ENCODE measurements around the gene CTXND1. TPM values are rescaled to one million over a fixed set of nuclear protein-coding genes. Genes with fewer than 3 reads are reported as not detected.

CTXND1 gene
- total and polyA plus RNA-seq, 2 of the 8 experiments (the other 6 are each of a cell fraction or from before 2014, with no cell fraction given): 0.03 TPM; not detected in 1

DNA sequence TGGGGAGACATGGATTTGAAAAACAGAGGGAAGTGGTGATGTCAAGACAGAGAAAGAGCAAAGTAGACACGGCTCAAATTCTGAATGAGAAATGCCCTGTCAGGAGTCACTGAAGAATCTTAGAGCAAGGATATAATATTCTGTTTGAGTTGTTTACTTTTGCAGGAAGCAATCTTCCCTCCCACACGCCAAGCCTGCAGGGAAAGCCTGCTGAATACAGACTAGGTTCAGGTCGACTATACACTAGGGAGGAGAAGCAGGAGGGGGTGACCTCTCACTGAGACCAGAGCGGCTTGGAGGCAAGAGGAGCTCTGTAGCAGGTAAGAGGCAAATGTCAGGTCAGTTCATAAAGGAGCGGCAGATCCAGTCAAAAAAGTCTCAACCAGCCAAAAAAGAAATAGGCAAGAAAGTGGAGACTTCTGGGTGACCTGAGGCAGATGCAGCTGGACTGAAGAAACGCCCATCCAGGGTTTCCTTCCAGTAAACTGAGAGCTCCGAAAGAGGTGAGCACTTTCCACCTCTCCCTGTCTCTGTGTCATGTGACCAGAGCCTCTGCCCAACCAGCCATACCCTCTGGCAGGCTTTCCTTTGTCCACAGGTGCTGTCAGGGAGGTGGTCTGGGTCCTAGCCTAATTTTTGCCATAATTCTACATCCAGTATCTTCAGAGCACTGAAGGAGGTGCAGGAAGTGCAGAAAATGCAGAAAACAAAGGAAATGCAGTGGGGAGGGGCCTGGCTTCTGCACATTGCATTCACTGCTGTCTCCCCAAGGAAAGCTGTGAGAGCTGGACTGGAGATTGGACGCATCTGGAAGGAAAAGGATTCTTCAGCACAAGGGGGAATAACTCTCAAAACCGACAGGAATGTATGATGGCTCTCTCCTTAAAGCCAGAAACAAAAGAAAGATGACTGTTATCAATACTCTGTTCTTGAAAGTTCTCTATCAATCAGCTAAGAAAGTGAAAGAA, 37.8 kb upstream of the CTXND1 start:
- no peak overlapping the region for H3K14ac ChIP-seq (ENCODE audit: insufficient read length)
- no peak overlapping the region for H2BK15ac ChIP-seq (ENCODE audit: low read length)
- H3K56ac ChIP-seq (replicated peaks; ENCODE audit: insufficient read length, low read depth, low read length): no peak overlapping the region
- H3K4me3 ChIP-seq (ENCODE audit: extremely low read depth in 1 of 4, insufficient read depth in 2 of 4, low read depth in 3 of 4, low read length in 4 of 4): no peak overlapping the region
- H3K9me3 ChIP-seq (ENCODE audit: insufficient read depth in 2 of 2, low read depth in 1 of 2, low read length in 1 of 2): no peaks in the 10 kb centered on the region
- no peaks in the 10 kb centered on the region for H4K20me1 ChIP-seq (replicated peaks in 1 of 2; ENCODE audit: control insufficient read depth in 1 of 2, insufficient read depth in 2 of 2, low read length in 2 of 2)
- no peak overlapping the region for H3K23ac ChIP-seq (ENCODE audit: insufficient read length)
- H3K79me1 ChIP-seq (ENCODE audit: low read depth, low read length): no peaks in the 10 kb centered on the region
- no peak for FAIRE-seq
- H4K91ac ChIP-seq (replicated peaks; ENCODE audit: insufficient read length, low read length): no peak overlapping the region
- H3K27ac ChIP-seq (ENCODE audit: low read depth, low read length): no peak overlapping the region
- no peak overlapping the region for H2BK120ac ChIP-seq (replicated peaks; ENCODE audit: low read depth, low read length)
- no peaks in the 10 kb centered on the region for H3K23me2 ChIP-seq (ENCODE audit: low read depth, low read length)
- no peak overlapping the region for H3K18ac ChIP-seq (ENCODE audit: extremely low read depth, low read length)
- H3K79me2 ChIP-seq (ENCODE audit: control insufficient read depth in 1 of 2, insufficient read depth in 2 of 2, low read length in 2 of 2): no peaks in the 10 kb centered on the region
- no peak overlapping the region for H3K9ac ChIP-seq (replicated peaks in 1 of 4; ENCODE audit: extremely low read depth in 1 of 4, low read depth in 3 of 4, low read length in 3 of 4)
- H2BK20ac ChIP-seq (ENCODE audit: low read length): no peak overlapping the region
- no peak overlapping the region for H4K5ac ChIP-seq (ENCODE audit: insufficient read length, low read depth, low read length)
- POLR2A ChIA-PET (ENCODE audit: partially characterized antibody): interaction anchor here (1.6 kb wide), 1 partner anchor 29 kb away, joined by 3 read pairs; no protein-coding TSS in a partner anchor
- no peak overlapping the region for H4K8ac ChIP-seq (ENCODE audit: extremely low read depth, insufficient read depth, low read length)
- 76% methylated on average over 9 of the region's 9 CpGs; no CpG with 5 or more reads in 1 of the 2 experiments for WGBS, 2 experiments (ENCODE audit: extremely low coverage in 1 of 2, insufficient coverage in 1 of 2, insufficient read length in 1 of 2, insufficient replicate concordance in 2 of 2, low coverage in 1 of 2, low lambda C conversion rate in 2 of 2, missing lambda C conversion rate in 1 of 2)
- H2AK5ac ChIP-seq (ENCODE audit: low read depth, low read length): no peak overlapping the region
- H2BK5ac ChIP-seq (ENCODE audit: low read depth, low read length): no peak overlapping the region
- no peak for DNase-seq (ENCODE audit: low read depth in 1 of 2, low spot score in 2 of 2)
- H3K4me1 ChIP-seq (replicated peaks in 1 of 4; ENCODE audit: control insufficient read depth in 3 of 4, insufficient read depth in 4 of 4, low read length in 3 of 4): peaks cover 0 to 3% (median 0%) of the 10 kb centered on the region in 4 experiments; a peak in 1 of 7 replicates
- TF ChIP-seq KDM5A (IDR thresholded peaks at IDR 0.05; ENCODE audit: low read length) (no peak), RAD21 (IDR thresholded peaks at IDR 0.05 in 1 of 2, conservative IDR thresholded peaks at IDR 0.05 in 1 of 2; ENCODE audit: low read depth in 2 of 2, low read length in 2 of 2) (no peak), SUZ12 (IDR thresholded peaks at IDR 0.05; ENCODE audit: low read length) (no peak)
- TF ChIP-seq, protein P1, sequence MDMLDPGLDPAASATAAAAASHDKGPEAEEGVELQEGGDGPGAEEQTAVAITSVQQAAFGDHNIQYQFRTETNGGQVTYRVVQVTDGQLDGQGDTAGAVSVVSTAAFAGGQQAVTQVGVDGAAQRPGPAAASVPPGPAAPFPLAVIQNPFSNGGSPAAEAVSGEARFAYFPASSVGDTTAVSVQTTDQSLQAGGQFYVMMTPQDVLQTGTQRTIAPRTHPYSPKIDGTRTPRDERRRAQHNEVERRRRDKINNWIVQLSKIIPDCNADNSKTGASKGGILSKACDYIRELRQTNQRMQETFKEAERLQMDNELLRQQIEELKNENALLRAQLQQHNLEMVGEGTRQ (IDR thresholded peaks at IDR 0.05; ENCODE audit: low read length): peak; percentile 27; the same call in 1 of the 2 replicates
- no peak overlapping the region for H3K4ac ChIP-seq (replicated peaks; ENCODE audit: insufficient read length, low read depth, low read length)
- H2AFZ ChIP-seq (ENCODE audit: low read length): peak overlapping the region; percentile 79
- no peaks in the 10 kb centered on the region for H3K27me3 ChIP-seq (replicated peaks in 1 of 4; ENCODE audit: control insufficient read depth in 3 of 4, extremely low read depth in 1 of 4, insufficient read depth in 3 of 4, low read length in 3 of 4)
- H2BK12ac ChIP-seq (ENCODE audit: low read depth, low read length): no peak overlapping the region
- H3K4me2 ChIP-seq (ENCODE audit: insufficient read depth in 1 of 2, low read depth in 2 of 2, low read length in 2 of 2): no peak overlapping the region
- H3K36me3 ChIP-seq (ENCODE audit: control insufficient read depth in 2 of 4, insufficient read depth in 4 of 4, low read length in 3 of 4): no peaks in the 10 kb centered on the region
- CTCF ChIA-PET (ENCODE audit: partially characterized antibody): interaction anchor here (0.7 to 1.8 kb wide), 2 partner anchors 19 to 61 kb away, joined by 3 to 5 read pairs; no protein-coding TSS in a partner anchor

Measured in H1 (cell line).